GM21423 (cell line): Measurements from ENCODE around the gene ZNRF1.
A peak's percentile ranks its signal among the peaks of the same experiment; 100 is the strongest.
"Not testable (repeated sequence)": the region's sequence is repeated elsewhere in the genome, so short reads cannot be mapped to it uniquely, and the experiment has no call there.

Source experiments
- ATAC-seq: cut with Tn5 transposase; IDR thresholded peaks from one replicate; pipeline ENCODE4 v1.9.1; 2021; ENCODE audit warnings: mild to moderate bottlenecking, moderate library complexity; ENCODE audit not compliant: unreplicated experiment

Gene ZNRF1

DNA sequence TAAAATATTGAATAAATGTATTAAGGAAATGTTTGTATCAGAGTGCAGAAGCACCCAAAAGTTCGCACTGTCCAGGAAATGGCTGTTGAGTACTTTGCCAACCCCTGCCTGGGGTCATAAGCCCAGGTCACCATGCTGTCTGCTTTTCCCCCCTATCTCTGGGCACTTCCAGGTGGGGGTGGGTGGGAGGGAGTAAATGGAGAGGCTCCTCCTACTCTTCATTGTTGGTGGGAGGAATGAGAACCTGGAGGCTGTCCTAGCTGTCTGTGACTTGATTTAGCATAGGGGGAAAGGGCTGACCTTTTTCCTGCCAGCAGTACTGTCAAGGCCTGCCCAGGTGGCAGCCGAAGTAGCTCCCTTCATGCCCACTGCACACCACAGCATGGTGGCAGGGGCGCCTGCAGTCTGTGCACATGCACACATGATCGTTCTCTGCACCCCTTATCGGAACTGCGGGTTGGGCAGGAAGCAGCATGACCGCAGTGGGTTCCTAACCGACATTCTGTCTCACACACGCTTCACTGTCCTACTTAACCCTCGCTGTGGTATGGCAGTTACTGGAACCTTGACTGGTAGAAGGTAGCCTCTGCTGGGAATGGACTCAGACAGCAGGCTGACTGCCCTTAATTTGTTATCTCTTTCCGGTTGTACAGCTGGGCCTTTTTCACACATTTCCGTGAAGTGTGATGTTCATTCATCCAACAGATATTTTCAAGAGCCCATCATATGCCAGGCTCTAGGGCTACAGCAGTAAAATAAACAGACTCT, 76.3 kb downstream of the ZNRF1 start:
- peak; percentile 96 for ATAC-seq

DNA sequence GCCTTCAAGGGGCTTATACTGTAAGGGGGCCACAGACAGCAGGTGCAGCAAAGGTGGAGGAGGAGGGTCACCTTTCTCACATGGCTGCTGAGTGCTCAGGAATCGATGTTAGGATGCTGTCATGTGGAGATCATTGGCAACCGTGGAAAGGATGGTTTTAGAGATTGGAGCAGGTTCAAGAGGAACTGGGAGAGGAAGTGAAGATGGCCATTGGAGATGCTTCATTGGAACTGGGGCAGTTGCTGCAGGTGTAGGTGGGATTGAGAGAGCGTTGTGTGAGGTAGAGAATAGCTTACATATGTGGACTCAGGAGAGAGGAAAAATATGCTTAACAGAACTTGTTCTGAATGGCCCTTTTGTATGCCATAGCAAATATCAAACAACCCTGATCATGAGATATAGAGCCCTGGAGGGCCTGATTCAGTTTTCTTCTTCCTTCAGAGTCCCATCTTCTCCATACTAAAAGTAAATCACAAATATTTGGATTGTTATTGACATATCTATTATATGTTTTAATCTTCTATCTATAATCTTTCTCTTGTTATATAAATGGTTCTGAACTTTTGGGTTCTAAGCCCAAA, 77.0 kb downstream of the ZNRF1 start:
- peak; percentile 6 for ATAC-seq

DNA sequence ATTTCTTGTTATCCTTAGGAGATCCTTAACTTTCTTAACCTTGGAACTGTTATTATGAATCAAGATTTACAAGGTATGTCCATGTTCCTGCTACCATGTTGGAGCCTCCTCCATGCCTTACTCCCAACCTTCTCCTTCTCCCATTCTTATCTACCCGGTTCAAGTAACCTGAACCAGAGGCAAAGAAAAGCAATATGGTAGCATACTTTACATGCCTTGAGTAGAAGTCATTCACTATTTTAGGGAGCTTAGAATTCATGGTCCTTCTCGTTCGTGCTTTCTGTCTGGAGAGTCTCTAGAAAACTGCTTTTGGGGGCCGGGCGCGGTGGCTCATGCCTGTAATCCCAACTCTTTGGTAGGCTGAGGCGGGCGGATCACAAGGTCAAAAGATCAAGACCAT, 80.1 kb downstream of the ZNRF1 start:
- no peak for ATAC-seq

DNA sequence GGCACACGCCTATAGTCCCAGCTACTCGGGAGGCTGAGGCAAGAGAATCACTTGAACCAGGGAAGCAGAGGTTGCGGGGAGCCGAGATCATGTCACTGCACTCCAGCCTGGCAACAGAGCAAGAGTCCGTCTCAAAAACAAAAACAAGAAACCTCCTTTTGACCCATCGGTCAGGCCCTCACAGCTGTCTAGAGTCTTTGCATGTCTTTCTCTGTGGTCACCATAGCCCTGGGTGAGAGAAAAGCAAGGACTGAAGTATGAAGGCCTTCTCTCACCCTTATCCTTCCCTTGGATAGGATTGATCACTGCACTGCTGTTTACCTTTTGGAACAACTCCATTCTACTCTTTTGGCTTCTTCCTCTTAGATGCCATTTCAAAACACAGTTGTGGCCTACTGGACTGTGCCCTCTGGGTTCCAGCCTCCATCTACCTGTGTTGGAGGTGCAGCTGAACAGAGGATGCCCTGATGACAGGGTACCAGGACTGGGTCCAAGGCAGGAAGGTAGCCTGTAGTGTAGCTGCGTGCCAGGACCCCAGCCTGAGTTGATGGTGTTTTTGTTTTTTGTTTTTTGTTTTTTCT, 80.6 kb downstream of the ZNRF1 start:
- no peak for ATAC-seq

DNA sequence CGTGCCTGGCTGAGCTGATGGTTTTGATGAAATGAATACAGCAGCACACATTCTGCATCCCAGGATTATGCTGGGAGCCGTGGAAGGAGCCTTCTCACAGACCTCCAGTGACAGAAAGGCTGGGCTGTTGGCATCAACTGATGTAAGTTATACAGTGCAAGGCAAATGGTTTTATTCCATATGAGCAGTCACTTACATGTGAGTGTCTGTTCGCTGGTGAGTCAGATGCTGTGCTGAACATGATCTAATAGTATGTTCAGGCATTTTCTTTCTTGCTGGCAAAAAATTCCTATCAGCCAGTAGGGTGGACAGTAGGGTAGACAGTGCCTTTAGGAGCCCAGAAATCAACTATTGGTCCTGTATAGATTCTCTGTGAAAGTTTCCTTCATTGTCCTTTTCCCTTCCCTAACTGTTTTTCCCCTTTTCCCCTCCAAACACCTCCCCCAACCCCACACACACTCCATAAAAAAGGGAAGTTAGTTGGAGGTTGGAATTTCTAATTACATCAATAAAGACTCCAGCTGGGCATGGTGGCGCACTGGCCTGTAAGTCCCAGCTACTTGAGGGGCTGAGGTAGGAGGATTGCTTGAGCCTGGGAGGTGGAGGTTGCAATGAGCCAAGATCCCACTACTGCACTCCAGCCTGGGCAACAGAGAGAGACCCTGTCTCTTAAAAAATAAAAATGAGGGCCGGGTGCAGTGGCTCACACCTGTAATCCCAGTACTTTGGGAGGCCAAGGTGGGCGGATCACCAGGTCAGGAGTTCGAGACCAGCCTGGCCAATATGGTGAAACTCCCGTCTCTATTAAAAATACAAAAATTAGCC, 81.6 kb downstream of the ZNRF1 start:
- no peak for ATAC-seq

DNA sequence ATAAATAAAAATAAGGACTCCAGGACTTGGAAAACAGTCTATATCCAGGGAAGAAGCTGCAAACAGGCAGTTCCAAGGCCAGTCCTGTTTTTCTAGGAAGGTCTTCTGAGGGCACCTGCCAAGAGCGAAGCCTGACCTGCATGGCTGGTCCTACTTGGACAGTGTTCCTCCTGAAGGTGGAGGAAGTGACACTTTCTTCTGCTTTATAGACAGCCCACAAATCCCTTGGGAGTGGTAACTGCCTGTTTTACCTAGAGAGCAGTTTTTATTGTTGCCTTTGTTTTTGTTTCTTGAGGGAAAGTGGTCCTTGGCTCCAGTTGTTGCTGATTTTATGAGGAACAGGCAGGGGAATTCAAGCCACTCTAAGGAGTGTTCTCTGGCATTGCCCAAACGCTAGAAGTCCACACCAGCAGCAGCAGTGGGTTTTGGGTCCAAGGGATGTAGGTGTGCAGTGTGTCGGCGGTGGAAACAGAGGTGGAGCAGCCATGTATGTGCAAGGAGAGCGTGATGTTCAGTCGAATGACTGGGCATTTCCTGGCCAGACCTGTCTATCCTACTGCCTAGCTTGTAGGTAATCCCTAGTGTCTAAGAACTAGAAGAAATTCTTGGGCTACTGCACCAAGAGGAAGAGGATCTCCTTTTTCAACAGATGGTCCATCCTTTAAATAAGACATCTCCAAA, 82.5 kb downstream of the ZNRF1 start:
- ATAC-seq = no peak

DNA sequence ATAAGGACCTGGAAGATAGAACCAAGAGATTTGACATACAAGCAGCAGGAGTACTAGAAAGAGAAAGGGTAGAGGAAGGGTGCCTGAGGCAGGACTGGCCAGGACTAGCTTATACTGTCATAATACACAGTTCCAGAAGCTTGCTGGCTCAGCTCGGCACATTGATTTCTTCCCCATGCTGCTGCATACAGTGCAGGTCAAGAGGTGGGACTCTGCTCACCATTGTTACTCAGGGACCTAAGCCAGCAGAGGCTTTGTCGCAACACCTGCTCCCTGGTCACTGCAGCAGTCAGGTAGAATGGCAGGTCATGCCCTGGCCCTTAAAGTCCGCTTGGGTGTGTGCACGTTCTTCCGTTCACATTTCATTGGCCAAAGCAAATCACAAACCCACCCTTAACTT, 85.0 kb downstream of the ZNRF1 start:
- no peak for ATAC-seq

DNA sequence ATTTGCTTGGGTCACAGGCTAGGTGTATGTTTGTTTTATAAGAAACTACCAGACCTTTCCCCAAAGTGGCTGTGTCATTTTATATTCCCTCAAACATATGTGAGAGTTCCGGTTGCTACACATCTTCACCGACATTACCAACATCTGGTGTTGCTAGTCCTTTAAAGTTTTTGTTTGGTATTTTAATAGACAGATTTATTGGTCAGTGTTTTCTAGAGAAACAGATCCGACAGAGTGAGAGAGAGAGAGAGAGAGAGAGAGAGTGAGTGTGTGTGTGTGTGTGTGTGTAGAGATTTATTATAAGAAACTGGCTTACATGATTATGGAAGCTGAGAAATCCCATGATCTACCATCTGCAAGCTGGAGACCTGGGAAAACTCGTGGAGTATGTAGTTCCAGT, 86.7 kb downstream of the ZNRF1 start:
- no peak for ATAC-seq

DNA sequence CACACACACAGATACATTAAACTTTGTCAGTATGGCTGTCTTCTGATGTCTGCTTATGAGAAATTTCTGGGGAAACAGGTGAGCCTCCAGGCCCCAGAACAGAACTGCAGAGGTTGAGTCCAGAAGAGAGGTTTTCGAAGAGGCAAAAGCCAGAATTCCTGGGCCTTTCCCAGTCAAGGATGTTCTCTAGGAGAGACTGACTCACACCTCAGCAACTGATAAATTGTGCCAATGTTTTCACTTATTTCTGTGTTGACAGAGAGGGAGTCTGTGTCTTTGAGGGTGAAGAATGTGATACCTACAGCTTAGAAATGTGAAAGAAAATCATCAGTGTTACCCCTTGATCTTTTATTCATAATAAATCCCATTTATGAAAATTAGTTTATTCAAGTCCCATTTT, 87.5 kb downstream of the ZNRF1 start:
- ATAC-seq = no peak

DNA sequence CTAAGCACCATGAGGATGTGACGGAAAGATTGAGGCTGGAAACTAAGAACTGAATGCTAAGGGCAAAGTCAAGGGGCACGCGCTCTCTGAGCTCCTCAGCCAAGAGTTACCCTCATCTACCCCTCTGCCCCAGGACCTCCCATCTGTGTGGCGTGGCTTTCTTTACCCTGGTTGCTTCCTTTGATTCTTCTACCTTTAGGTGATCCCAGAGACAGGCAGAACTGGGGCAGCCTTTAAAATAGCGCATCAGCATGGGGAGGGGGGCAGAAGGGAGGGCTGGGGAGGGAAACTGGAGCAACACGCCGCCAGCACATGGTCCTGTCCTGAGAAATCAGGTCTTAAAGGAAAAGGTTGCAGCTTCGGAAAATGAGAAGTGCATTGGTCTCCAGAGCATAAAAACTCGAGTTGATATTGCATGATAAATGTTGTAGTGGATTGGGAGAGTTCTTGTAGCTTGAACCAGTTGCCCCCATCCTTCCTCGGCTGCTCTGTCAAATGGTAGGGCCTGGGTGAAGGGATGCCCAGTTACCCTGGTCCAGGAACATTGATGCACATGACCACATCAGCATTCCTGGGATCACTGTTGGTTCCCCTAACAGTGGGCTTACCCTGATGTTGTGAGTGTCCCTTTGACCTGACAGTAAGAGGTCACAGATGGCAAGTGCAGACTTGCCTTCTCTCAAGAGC, 88.0 kb downstream of the ZNRF1 start:
- no peak for ATAC-seq

DNA sequence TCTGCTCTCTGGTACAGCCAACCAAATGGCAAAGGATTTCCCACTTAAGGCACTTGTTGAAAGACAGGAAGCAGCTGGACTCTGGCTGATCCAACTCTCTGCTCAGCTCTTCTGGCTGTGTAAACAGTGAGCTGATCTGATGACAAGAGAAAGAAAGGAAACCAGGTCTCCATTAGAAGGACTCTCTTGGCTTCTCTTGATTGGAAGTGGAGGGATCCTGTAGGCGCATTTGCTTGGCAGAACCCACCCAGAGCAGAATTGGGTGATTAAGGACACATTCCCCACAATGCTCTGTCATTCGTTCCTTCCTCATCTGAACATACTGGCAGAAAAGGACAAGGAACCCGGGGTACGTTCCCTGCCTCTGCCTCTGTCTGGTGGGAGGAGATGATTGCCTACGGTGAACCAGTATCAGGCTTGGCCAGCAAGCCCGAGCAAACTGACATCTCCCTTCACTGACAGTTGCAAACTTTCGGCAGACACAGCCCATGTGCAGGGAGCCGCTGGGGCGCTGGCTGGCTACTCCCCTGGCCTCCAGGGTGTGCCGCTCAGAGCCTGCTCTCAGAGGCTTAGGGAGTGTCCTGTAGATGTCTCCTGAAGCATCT, 88.7 kb downstream of the ZNRF1 start:
- ATAC-seq = no peak

DNA sequence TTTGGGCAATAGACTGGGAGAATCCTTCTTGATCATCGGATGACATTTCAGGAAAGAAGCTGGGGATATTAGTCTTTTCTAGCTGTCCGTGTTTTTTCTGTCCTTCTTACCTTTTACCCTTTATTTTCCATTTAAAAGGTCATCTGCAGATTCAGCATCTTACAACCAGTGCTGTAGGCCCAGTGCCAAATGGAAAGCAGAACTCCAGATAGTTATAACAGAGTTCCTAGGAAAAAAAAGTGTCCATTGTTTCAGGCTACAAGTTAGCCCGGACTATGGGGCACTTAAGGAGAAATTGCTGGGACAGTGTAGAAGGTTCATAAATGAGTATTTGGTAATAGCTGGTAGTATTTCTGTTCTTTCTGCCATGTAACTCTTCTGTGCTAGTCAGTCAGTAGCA, 89.4 kb downstream of the ZNRF1 start:
- no peak for ATAC-seq

DNA sequence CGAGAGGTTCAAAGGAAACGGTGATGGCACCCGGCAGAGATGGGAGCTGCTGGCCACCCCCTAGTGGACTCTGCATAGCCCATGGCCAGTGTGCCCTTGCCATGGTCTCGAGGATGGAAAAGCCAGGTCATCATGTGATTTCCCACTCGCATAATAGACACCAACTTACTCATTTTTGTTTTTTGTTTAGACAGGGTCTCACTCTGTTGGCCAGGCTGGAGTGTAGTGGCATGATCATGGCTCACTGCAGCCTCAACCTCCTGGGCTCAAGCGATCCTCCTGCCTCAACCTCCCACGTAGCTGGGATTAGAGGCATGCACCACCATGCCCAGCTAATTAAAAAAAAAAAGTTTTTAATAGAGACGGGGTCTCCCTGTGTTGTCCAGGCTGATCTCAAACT, 90.1 kb downstream of the ZNRF1 start:
- ATAC-seq = no peak

DNA sequence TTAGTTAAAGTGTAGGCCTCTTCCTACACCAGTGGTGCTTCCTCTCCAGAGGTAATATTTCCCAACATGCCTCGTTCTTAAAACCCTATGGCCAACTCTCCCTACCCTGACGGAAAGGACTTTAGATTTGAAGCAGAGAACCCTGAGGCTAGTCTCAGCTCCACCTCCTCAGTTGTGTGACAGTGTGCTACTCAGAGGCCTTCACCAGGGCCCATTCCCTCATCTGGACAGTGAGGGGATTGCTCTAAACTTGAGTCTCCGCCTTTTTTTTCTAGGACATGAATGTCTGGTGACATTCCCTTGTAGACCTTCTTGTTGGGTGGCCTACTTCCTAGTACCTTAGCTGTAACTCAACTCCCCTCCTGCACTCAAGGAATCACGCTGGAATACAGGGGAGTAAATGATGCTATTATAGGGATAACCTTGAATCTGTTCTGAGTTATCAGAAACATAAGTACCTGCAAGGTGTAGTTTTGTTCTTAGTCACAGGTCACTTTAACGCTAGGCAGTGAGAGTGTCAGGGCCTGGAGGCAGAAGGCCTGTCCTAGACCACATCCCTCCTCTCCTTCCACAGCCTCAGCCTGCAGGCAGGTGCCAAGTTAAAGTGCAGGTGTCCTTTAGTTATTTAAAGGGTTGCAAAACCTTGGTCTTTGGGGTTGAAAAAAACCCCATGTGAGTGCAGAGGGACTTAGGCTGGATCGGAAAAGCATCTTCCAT, 90.8 kb downstream of the ZNRF1 start:
- no peak for ATAC-seq

DNA sequence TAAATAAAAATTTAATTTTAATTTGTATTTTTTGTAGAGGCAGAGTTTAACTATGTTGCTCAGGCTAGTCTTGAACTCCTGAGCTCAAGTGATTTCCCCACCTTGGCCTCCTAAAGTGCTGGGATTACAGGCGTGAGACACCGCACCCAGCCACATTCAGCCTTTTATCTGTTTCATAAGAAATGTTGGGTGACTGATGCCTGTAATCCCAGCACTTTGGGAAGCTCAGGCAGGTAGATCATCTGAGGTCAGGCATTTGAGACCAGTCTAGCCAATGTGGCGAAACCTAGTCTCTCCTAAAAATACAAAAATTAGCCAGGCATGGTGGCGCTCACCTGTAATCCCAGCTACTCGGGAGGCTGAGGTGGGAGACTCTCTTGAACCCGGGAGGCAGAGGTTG, 92.1 kb downstream of the ZNRF1 start:
- not testable (repeated sequence) for ATAC-seq

DNA sequence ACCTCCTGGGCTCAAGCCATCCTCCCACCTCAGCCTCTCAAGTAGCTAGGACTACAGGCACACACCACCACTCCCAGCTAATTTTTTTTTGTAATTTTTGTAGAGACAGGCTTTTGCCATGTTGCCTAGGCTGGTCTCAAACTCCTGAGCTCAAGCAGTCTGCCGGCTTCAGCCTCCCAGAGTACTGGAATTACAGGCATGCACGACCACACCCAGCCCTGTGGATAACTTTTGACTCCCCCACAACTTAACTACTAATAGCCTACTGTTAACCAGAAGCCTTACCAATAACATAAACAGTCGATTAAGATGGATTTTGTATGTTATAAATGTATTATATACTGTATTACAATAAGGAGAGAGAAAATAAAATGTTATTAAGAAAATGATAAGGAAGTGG, 92.8 kb downstream of the ZNRF1 start:
- not testable (repeated sequence) for ATAC-seq

DNA sequence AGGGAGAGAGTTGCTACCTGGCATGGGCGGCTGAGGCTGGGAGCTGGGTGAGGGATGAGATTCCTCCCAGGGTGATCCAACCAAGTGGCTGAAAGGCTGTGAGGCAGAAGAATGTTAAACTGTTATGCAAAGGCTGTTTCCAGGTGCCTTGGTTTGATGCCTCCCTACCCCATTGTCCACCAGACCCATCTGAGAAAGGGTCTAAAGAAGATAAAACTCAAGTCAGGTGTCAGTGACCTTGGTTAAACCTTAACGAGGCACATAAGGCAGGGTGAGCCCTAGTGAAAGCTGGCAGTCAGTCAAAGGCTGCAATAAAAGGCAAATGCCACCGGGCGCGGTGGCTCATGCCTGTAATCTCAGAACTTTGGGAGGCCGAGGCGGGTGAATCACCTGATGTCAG, 94.0 kb downstream of the ZNRF1 start:
- ATAC-seq = no peak

DNA sequence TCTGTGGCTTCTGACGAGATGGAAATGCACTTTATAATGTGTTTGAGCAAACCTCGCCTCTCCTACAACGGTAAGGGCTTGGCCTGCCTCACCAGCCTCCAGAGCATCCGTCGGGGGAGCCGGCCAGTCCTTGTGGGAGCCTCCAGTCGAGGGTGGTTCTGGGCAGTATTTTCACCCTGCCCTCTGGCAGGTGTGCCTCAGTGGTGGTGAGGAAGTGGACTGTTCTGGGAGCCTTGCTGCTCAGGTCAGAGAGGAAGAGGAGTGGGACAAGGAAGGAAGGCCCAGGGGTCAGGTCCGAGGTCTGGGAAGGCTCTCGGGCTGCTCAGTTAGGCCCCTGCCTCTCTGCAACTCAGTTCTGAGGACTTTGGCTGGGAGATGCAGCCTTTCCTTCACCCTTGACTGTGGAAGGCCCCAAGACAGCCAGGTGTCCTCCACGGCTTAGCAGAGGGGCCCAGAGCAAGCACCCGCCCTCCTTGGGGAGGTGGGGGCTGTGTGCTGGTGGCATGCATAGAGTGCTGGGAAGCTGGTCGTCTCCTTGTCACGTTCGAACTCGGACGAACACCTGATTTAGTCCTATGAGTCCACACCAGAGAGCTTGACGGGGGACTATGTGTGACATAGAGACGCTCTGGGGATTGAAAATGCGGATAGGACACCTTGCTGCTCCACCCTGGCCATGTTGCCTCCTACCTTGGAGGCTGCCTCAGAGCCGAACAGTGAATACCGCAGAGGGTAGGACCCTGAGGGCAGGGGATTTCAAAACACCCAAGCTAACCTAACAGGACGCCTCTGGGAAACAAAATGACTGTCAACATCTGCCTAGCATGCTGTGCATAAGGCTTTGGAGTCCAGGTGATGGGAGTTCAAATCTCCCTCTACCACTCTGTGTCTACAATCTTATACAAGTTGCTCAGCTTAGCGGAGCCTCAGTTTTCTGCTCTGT, 95.0 kb downstream of the ZNRF1 start:
- no peak for ATAC-seq
